K562 (cell line): Measurements from ENCODE around the gene IARS2. TPM values are rescaled to one million over a fixed set of nuclear protein-coding genes. Genes with fewer than 3 reads are reported as not detected.

Source experiments
- ATAC-seq: fragments of 200-7000 bp; cut with Tn5 transposase; 3 replicates; pipeline ENCODE4 v1.9.1; 2020; ENCODE audit warnings: moderate library complexity
- BruUV-seq: library from RNA; stranded (reverse); fragments of 400-500 nt; replicated peaks from 2 replicates; lab custom pipeline; 2021; lab: Mats Ljungman, UMichigan
- CTCF ChIA-PET: fragments of 300-600 bp; formaldehyde crosslinking; extraction: SDS; loops from one replicate; lab custom pipeline; 2021; ENCODE audit warnings: low intra/inter-chr PET ratio; lab: Yijun Ruan, JAX
- POLR2A ChIA-PET: fragments of 300-600, 350-650 bp; sonication (Branson Sonifier 250); formaldehyde crosslinking; extraction: SDS; loops from one replicate; lab custom pipeline; 2021; ENCODE audit warnings: antibody characterized with exemption, inconsistent platforms; lab: Yijun Ruan, JAX
- DNase-seq, 4 experiments: peaks; one replicate each; pipeline versions ENCODE4 v3.0.0 to v3.0.0-alpha.2; 2011 to 2018; ENCODE audit warnings: low spot score in 3 of 4, mixed read lengths in 3 of 4; ENCODE audit errors: extremely low read depth in 1 of 4
- FAIRE-seq: peaks from 2 replicates; lab custom pipeline; 2011; peaks lifted over from hg19 to GRCh38; lab: Jason Lieb, UNC
- H2AFZ ChIP-seq: 2 replicates; pipeline ENCODE4 v1.6.0; 2011; ENCODE audit warnings: low read depth, low read length, control low read depth, inconsistent platforms
- H3K27ac ChIP-seq: fragments of 200-600 bp; 3 replicates; pipeline ENCODE4 v1.8.0; 2011; ENCODE audit warnings: low read depth, mild to moderate bottlenecking, control low read depth, inconsistent platforms, low read length, moderate library complexity, mixed read lengths; ENCODE audit errors: extremely low read depth
- H3K27me3 ChIP-seq, 2 experiments: fragments of 300-600 bp in 1 of 2; 2 replicates in 1 of 2; 3 replicates in 1 of 2; pipeline versions ENCODE4 v1.6.0 to v1.8.0; 2011; ENCODE audit warnings: inconsistent platforms in 2 of 2, low read length in 2 of 2, mild to moderate bottlenecking in 1 of 2, mixed read lengths in 1 of 2, moderate library complexity in 1 of 2; ENCODE audit not compliant: control insufficient read depth in 2 of 2, insufficient read depth in 2 of 2
- H3K36me3 ChIP-seq: fragments of 300-600 bp; 3 replicates; pipeline ENCODE4 v1.8.0; 2011; ENCODE audit warnings: mild to moderate bottlenecking, low read length, inconsistent platforms; ENCODE audit not compliant: control insufficient read depth, insufficient read depth
- H3K4me1 ChIP-seq, 2 experiments: fragments of 200-600 bp in 1 of 2; replicated peaks in 1 of 2; 2 replicates in 1 of 2; 3 replicates in 1 of 2; pipeline versions ENCODE4 v1.5.1 to v1.8.0; 2011; ENCODE audit warnings: inconsistent platforms in 2 of 2, low read length in 2 of 2, mild to moderate bottlenecking in 1 of 2, mixed read lengths in 1 of 2, moderate library complexity in 1 of 2; ENCODE audit not compliant: control insufficient read depth in 2 of 2, insufficient read depth in 2 of 2
- H3K4me2 ChIP-seq: 2 replicates; pipeline ENCODE4 v1.6.1; 2011; ENCODE audit warnings: low read length, control low read depth, inconsistent platforms, mixed read lengths; ENCODE audit not compliant: insufficient read depth
- H3K4me3 ChIP-seq: fragments of 200-600 bp; sonication (generic), shearing (Covaris generic); 2 replicates; pipeline ENCODE4 v1.5.1; 2016; ENCODE audit warnings: control low read depth, inconsistent platforms
- H3K79me2 ChIP-seq: fragments of 200-600 bp; 3 replicates; pipeline ENCODE4 v1.8.0; 2011; ENCODE audit warnings: low read length, inconsistent platforms; ENCODE audit not compliant: control insufficient read depth, insufficient read depth
- H3K9ac ChIP-seq, 2 experiments: 2 replicates each; pipeline versions ENCODE4 v1.6.0 to v1.6.1; 2011; ENCODE audit warnings: low read depth in 2 of 2, low read length in 2 of 2, control low read depth in 1 of 2, inconsistent platforms in 1 of 2, mild to moderate bottlenecking in 1 of 2, mixed read lengths in 1 of 2; ENCODE audit not compliant: insufficient read depth in 1 of 2
- H3K9me1 ChIP-seq: one replicate; pipeline ENCODE4 v1.6.0; 2011; ENCODE audit warnings: inconsistent platforms, mild to moderate bottlenecking, low read length, moderate library complexity; ENCODE audit not compliant: control insufficient read depth, insufficient read depth
- H3K9me3 ChIP-seq: replicated peaks from 2 replicates; pipeline ENCODE4 v1.5.1; 2011; ENCODE audit warnings: low read depth, low read length, inconsistent platforms; ENCODE audit not compliant: control insufficient read depth, insufficient read depth
- H4K20me1 ChIP-seq: replicated peaks from 2 replicates; pipeline ENCODE4 v1.6.1; 2011; ENCODE audit warnings: low read length, inconsistent platforms, mixed read lengths; ENCODE audit not compliant: control insufficient read depth, insufficient read depth
- CREBBP ChIP-seq: IDR thresholded peaks from one replicate; pipeline ENCODE4 v1.6.1; 2012; ENCODE audit warnings: low read depth, mild to moderate bottlenecking, control low read depth, inconsistent platforms, low read length
- CTBP1 ChIP-seq: fragments of 450-650 bp; IDR thresholded peaks from 2 replicates; pipeline ENCODE4 v1.6.1; 2016; ENCODE audit warnings: borderline replicate concordance
- DACH1 ChIP-seq: fragments of 450-650 bp; IDR thresholded peaks from 2 replicates; pipeline ENCODE4 v1.6.1; 2018; ENCODE audit not compliant: partially characterized antibody
- FOXO4 ChIP-seq: fragments of 450-650 bp; formaldehyde crosslinking; IDR thresholded peaks from 2 replicates; pipeline ENCODE4 v1.4.0; 2020; ENCODE audit warnings: mild to moderate bottlenecking, moderate library complexity
- HMG20A ChIP-seq: fragments of 450-650 bp; formaldehyde crosslinking; conservative IDR thresholded peaks from 2 replicates; pipeline ENCODE4 v1.4.0; 2020; ENCODE audit warnings: mild to moderate bottlenecking, mixed read lengths
- MLX ChIP-seq, 2 experiments: fragments of 450-650 bp in 1 of 2; sonication (generic) in 1 of 2; formaldehyde crosslinking; conservative IDR thresholded peaks; 2 replicates each; pipeline versions ENCODE4 v1.4.0 to v1.8.1; 2020 to 2022; ENCODE audit warnings: mild to moderate bottlenecking in 1 of 2, missing genetic modification reagents in 1 of 2
- SFPQ ChIP-seq: fragments of 200-400 bp; formaldehyde crosslinking; IDR thresholded peaks from 2 replicates; pipeline ENCODE4 v1.6.1; 2017; ENCODE audit warnings: mild to moderate bottlenecking, low read depth, low read length, moderate library complexity
- VEZF1 ChIP-seq: fragments of 200-800 bp; sonication (Bioruptor generic); IDR thresholded peaks from 2 replicates; pipeline ENCODE4 v1.6.1; 2017; ENCODE audit warnings: missing genetic modification characterization, missing compliant biosample characterization
- ZNF431 ChIP-seq: sonication (generic); formaldehyde crosslinking; IDR thresholded peaks from 2 replicates; pipeline ENCODE4 v1.8.0; 2022; ENCODE audit warnings: mild to moderate bottlenecking, missing genetic modification reagents
- WGBS: fragments of 100-300 bp; shearing (Covaris generic); methylation state at CpG from one replicate; pipeline ENCODE4 v1.1.6; 2016; ENCODE audit warnings: low coverage, mixed read lengths; ENCODE audit not compliant: insufficient coverage; ENCODE audit errors: missing lambda C conversion rate; 5-methylcytosine and 5-hydroxymethylcytosine counted together
- in situ Hi-C: fragments of 300-500 bp; cut with MboI; formaldehyde crosslinking; loops from 4 replicates; pipeline ENCODE4 v1.15.0; 2018; ENCODE audit warnings: inconsistent platforms, mixed read lengths
- intact Hi-C: fragments of 100-400 bp; cut with micrococcal nuclease; formaldehyde crosslinking; loops from 2 replicates; pipeline ENCODE4 v1.14.2; 2022
- polyA plus RNA-seq, 8 experiments: library from polyadenylated mRNA; depleted of rRNA in 4 of 8; stranded (reverse) in 5 of 8; unstranded in 3 of 8; fragments of >200 nt; fragmentation: Nextera tagmentation in 2 of 8; fragmentation: Illumina TruSeq in 1 of 8; extraction: Ambion mirVana in 2 of 8; extraction: Trizol in 1 of 8; gene quantifications; 2 replicates each; pipeline versions ENCODE4 v1.2.1 to v1.2.3, GENCODE V29; 2011 to 2014; ENCODE audit warnings: inconsistent platforms in 1 of 8, missing spikeins in 1 of 8
- total RNA-seq, 7 experiments: library from RNA; depleted of rRNA in 6 of 7; stranded (reverse); fragments of >200 nt in 6 of 7; fragmentation: Illumina TruSeq in 2 of 7; extraction: Trizol in 2 of 7; gene quantifications; 2 replicates each; pipeline versions ENCODE4 v1.2.1 to v1.2.3, GENCODE V29; 2011 to 2021; ENCODE audit warnings: low replicate concordance in 1 of 7

The IARS2 gene
- total and polyA plus RNA-seq, 9 of the 15 experiments (the other 6 are each of a cell fraction or from before 2014, with no cell fraction given): 39.6 to 127 (median 93.8) TPM

- Histone ChIP-seq H3K36me3 (peaks cover 51% of the 10 kb centered on the region), H4K20me1 (no peaks in the 10 kb centered on the region), H3K27ac (no peak overlapping the region), H2AFZ (no peak overlapping the region), H3K27me3 (no peaks in the 10 kb centered on the region), H3K9me3 (no peaks in the 10 kb centered on the region), H3K4me3 (no peak overlapping the region), H3K4me1 (no peaks in the 10 kb centered on the region; a peak in 1 of 5 replicates), H3K4me2 (no peak overlapping the region), H3K9ac (no peak overlapping the region), H3K79me2 (no peaks in the 10 kb centered on the region), H3K9me1 (no peaks in the 10 kb centered on the region)
- in situ Hi-C loops (no loop called here), intact Hi-C loops (no loop called here)
- 82% methylated on average over 1 of the region's 1 CpG for WGBS
- FAIRE-seq (no peak), DNase-seq (no peak), ATAC-seq (no peak)
- CTCF ChIA-PET: no interaction called here
- no TSS peak for BruUV-seq
- POLR2A ChIA-PET: interaction anchor here (1.1 kb wide), 1 partner anchor 36 kb away, joined by 3 read pairs; no protein-coding TSS in a partner anchor
- TF ChIP-seq CTBP1: no peak
Observed at GRCh38 chr1:220182111-220182510, 88.2 kb downstream of the IARS2 start.

GRCh38 chr1:220182656-220183055, 88.7 kb downstream of the IARS2 start:
- Histone ChIP-seq H3K9me3 (no peaks in the 10 kb centered on the region), H3K4me3 (no peak overlapping the region), H3K27me3 (no peaks in the 10 kb centered on the region), H3K9me1 (no peaks in the 10 kb centered on the region), H3K27ac (no peak overlapping the region), H3K4me1 (no peaks in the 10 kb centered on the region), H2AFZ (no peak overlapping the region), H4K20me1 (no peaks in the 10 kb centered on the region), H3K9ac (no peak overlapping the region), H3K4me2 (no peak overlapping the region), H3K36me3 (peaks cover 51% of the 10 kb centered on the region), H3K79me2 (no peaks in the 10 kb centered on the region)
- in situ Hi-C loops (no loop called here), intact Hi-C loops (no loop called here)
- no peak for DNase-seq
- POLR2A ChIA-PET: interaction anchor here (1.1 kb wide), 1 partner anchor 36 kb away, joined by 3 read pairs; no protein-coding TSS in a partner anchor
- no peak for ATAC-seq
- TF ChIP-seq MLX (CRISPR knock-in tag; conservative IDR thresholded peaks at IDR 0.05) (no peak), HMG20A (CRISPR knock-in tag) (no peak), SFPQ (no peak), CREBBP (no peak), VEZF1 (no peak), DACH1 (no peak), ZNF431 (CRISPR knock-in tag) (no peak), FOXO4 (CRISPR knock-in tag) (no peak)
- BruUV-seq: no TSS peak
- CTCF ChIA-PET: no interaction called here
- no peak for FAIRE-seq
- WGBS: 76% methylated on average over 2 of the region's 2 CpGs
